K562 (cell line): Measurements from ENCODE around the gene COQ3. TPM values are rescaled to one million over a fixed set of nuclear protein-coding genes. Genes with fewer than 3 reads are reported as not detected.

Source experiments
- ATAC-seq: fragments of 200-7000 bp; cut with Tn5 transposase; 3 replicates; pipeline ENCODE4 v1.9.1; 2020; ENCODE audit warnings: moderate library complexity
- BruUV-seq: library from RNA; stranded (reverse); fragments of 400-500 nt; replicated peaks from 2 replicates; lab custom pipeline; 2021; lab: Mats Ljungman, UMichigan
- CTCF ChIA-PET: fragments of 300-600 bp; formaldehyde crosslinking; extraction: SDS; loops from one replicate; lab custom pipeline; 2021; ENCODE audit warnings: low intra/inter-chr PET ratio; lab: Yijun Ruan, JAX
- POLR2A ChIA-PET: fragments of 300-600, 350-650 bp; sonication (Branson Sonifier 250); formaldehyde crosslinking; extraction: SDS; loops from one replicate; lab custom pipeline; 2021; ENCODE audit warnings: antibody characterized with exemption, inconsistent platforms; lab: Yijun Ruan, JAX
- DNase-seq, 4 experiments: peaks; one replicate each; pipeline versions ENCODE4 v3.0.0 to v3.0.0-alpha.2; 2011 to 2018; ENCODE audit warnings: low spot score in 3 of 4, mixed read lengths in 3 of 4; ENCODE audit errors: extremely low read depth in 1 of 4
- FAIRE-seq: peaks from 2 replicates; lab custom pipeline; 2011; peaks lifted over from hg19 to GRCh38; lab: Jason Lieb, UNC
- H2AFZ ChIP-seq: 2 replicates; pipeline ENCODE4 v1.6.0; 2011; ENCODE audit warnings: low read depth, low read length, control low read depth, inconsistent platforms
- H3K27ac ChIP-seq: fragments of 200-600 bp; 3 replicates; pipeline ENCODE4 v1.8.0; 2011; ENCODE audit warnings: low read depth, mild to moderate bottlenecking, control low read depth, inconsistent platforms, low read length, moderate library complexity, mixed read lengths; ENCODE audit errors: extremely low read depth
- H3K27me3 ChIP-seq, 2 experiments: fragments of 300-600 bp in 1 of 2; 2 replicates in 1 of 2; 3 replicates in 1 of 2; pipeline versions ENCODE4 v1.6.0 to v1.8.0; 2011; ENCODE audit warnings: inconsistent platforms in 2 of 2, low read length in 2 of 2, mild to moderate bottlenecking in 1 of 2, mixed read lengths in 1 of 2, moderate library complexity in 1 of 2; ENCODE audit not compliant: control insufficient read depth in 2 of 2, insufficient read depth in 2 of 2
- H3K36me3 ChIP-seq: fragments of 300-600 bp; 3 replicates; pipeline ENCODE4 v1.8.0; 2011; ENCODE audit warnings: mild to moderate bottlenecking, low read length, inconsistent platforms; ENCODE audit not compliant: control insufficient read depth, insufficient read depth
- H3K4me1 ChIP-seq, 2 experiments: fragments of 200-600 bp in 1 of 2; replicated peaks in 1 of 2; 2 replicates in 1 of 2; 3 replicates in 1 of 2; pipeline versions ENCODE4 v1.5.1 to v1.8.0; 2011; ENCODE audit warnings: inconsistent platforms in 2 of 2, low read length in 2 of 2, mild to moderate bottlenecking in 1 of 2, mixed read lengths in 1 of 2, moderate library complexity in 1 of 2; ENCODE audit not compliant: control insufficient read depth in 2 of 2, insufficient read depth in 2 of 2
- H3K4me2 ChIP-seq: 2 replicates; pipeline ENCODE4 v1.6.1; 2011; ENCODE audit warnings: low read length, control low read depth, inconsistent platforms, mixed read lengths; ENCODE audit not compliant: insufficient read depth
- H3K4me3 ChIP-seq: fragments of 200-600 bp; sonication (generic), shearing (Covaris generic); 2 replicates; pipeline ENCODE4 v1.5.1; 2016; ENCODE audit warnings: control low read depth, inconsistent platforms
- H3K79me2 ChIP-seq: fragments of 200-600 bp; 3 replicates; pipeline ENCODE4 v1.8.0; 2011; ENCODE audit warnings: low read length, inconsistent platforms; ENCODE audit not compliant: control insufficient read depth, insufficient read depth
- H3K9ac ChIP-seq, 2 experiments: 2 replicates each; pipeline versions ENCODE4 v1.6.0 to v1.6.1; 2011; ENCODE audit warnings: low read depth in 2 of 2, low read length in 2 of 2, control low read depth in 1 of 2, inconsistent platforms in 1 of 2, mild to moderate bottlenecking in 1 of 2, mixed read lengths in 1 of 2; ENCODE audit not compliant: insufficient read depth in 1 of 2
- H3K9me1 ChIP-seq: one replicate; pipeline ENCODE4 v1.6.0; 2011; ENCODE audit warnings: inconsistent platforms, mild to moderate bottlenecking, low read length, moderate library complexity; ENCODE audit not compliant: control insufficient read depth, insufficient read depth
- H3K9me3 ChIP-seq: replicated peaks from 2 replicates; pipeline ENCODE4 v1.5.1; 2011; ENCODE audit warnings: low read depth, low read length, inconsistent platforms; ENCODE audit not compliant: control insufficient read depth, insufficient read depth
- H4K20me1 ChIP-seq: replicated peaks from 2 replicates; pipeline ENCODE4 v1.6.1; 2011; ENCODE audit warnings: low read length, inconsistent platforms, mixed read lengths; ENCODE audit not compliant: control insufficient read depth, insufficient read depth
- DIDO1 ChIP-seq: fragments of 450-650 bp; IDR thresholded peaks from 2 replicates; pipeline ENCODE4 v1.6.1; 2016; ENCODE audit warnings: low read depth, missing biosample characterization, missing genetic modification characterization
- ERF ChIP-seq: fragments of 450-650 bp; formaldehyde crosslinking; IDR thresholded peaks from 2 replicates; pipeline ENCODE4 v1.4.0; 2020; ENCODE audit warnings: mild to moderate bottlenecking, mixed read lengths
- FIP1L1 ChIP-seq: fragments of 200-400 bp; formaldehyde crosslinking; IDR thresholded peaks from 2 replicates; pipeline ENCODE4 v1.6.1; 2018; ENCODE audit warnings: mild to moderate bottlenecking, low read depth, low read length; ENCODE audit not compliant: poor library complexity, severe bottlenecking
- GABPA ChIP-seq: fragments of 200-800 bp; sonication (Bioruptor generic); conservative IDR thresholded peaks from 2 replicates; pipeline ENCODE4 v1.6.1; 2016; ENCODE audit warnings: low read depth, missing genetic modification characterization, missing compliant biosample characterization
- GABPB2 ChIP-seq: fragments of 250-450 bp; sonication (Bioruptor Pico); conservative IDR thresholded peaks from 2 replicates; pipeline ENCODE4 v1.5.1; 2021; ENCODE audit warnings: mild to moderate bottlenecking
- HDAC1 ChIP-seq, 2 experiments: fragments of 450-650 bp; IDR thresholded peaks; 2 replicates each; pipeline ENCODE4 v1.6.1; 2016 to 2017; ENCODE audit warnings: inconsistent platforms in 1 of 2, mild to moderate bottlenecking in 1 of 2, moderate library complexity in 1 of 2
- HINFP ChIP-seq: fragments of 450-650 bp; conservative IDR thresholded peaks from 2 replicates; pipeline ENCODE4 v1.6.1; 2016; ENCODE audit warnings: missing genetic modification characterization, low read depth, mild to moderate bottlenecking, control low read depth, missing compliant biosample characterization
- HOXB6 ChIP-seq: fragments of 250-450 bp; sonication (Bioruptor Pico); IDR thresholded peaks from 2 replicates; pipeline ENCODE4 v1.5.1; 2022; ENCODE audit warnings: mild to moderate bottlenecking, borderline replicate concordance
- HSF4 ChIP-seq: fragments of 250-450 bp; sonication (Bioruptor Pico); IDR thresholded peaks from 2 replicates; pipeline ENCODE4 v2.1.2; 2022; ENCODE audit warnings: mild to moderate bottlenecking, moderate library complexity, borderline replicate concordance
- ILF3 ChIP-seq: fragments of 450-650 bp; IDR thresholded peaks from 2 replicates; pipeline ENCODE4 v1.6.1; 2018; ENCODE audit warnings: antibody characterized with exemption, mild to moderate bottlenecking, moderate library complexity, borderline replicate concordance
- MBD2 ChIP-seq: sonication (generic); IDR thresholded peaks from 2 replicates; pipeline ENCODE4 v1.6.1; 2016; ENCODE audit warnings: low read depth, borderline replicate concordance
- NFXL1 ChIP-seq: fragments of 450-650 bp; formaldehyde crosslinking; IDR thresholded peaks from 2 replicates; pipeline ENCODE4 v1.4.0; 2021; ENCODE audit warnings: mild to moderate bottlenecking
- RAD51 ChIP-seq: fragments of 450-650 bp; IDR thresholded peaks from 2 replicates; pipeline ENCODE4 v1.7.1; 2016; ENCODE audit warnings: low read depth, mild to moderate bottlenecking, borderline replicate concordance
- UBTF ChIP-seq, 2 experiments: IDR thresholded peaks; 2 replicates each; pipeline ENCODE4 v1.6.1; 2012; ENCODE audit warnings: improper control_type of control experiment in 2 of 2, low read depth in 2 of 2, low read length in 2 of 2, borderline replicate concordance in 1 of 2
- XRCC4 ChIP-seq: IDR thresholded peaks from one replicate; pipeline ENCODE4 v1.6.1; 2011; ENCODE audit not compliant: insufficient read depth, insufficient read length; ENCODE audit errors: extremely low read depth
- ZNF699 ChIP-seq: fragments of 250-450 bp; sonication (Bioruptor Pico); IDR thresholded peaks from 2 replicates; pipeline ENCODE4 v1.8.0; 2021; ENCODE audit warnings: mild to moderate bottlenecking, moderate library complexity; ENCODE audit not compliant: insufficient replicate concordance
- ZSCAN32 ChIP-seq: fragments of 450-650 bp; formaldehyde crosslinking; IDR thresholded peaks from 2 replicates; pipeline ENCODE4 v1.4.0; 2020; ENCODE audit warnings: mild to moderate bottlenecking, moderate library complexity
- WGBS: fragments of 100-300 bp; shearing (Covaris generic); methylation state at CpG from one replicate; pipeline ENCODE4 v1.1.6; 2016; ENCODE audit warnings: low coverage, mixed read lengths; ENCODE audit not compliant: insufficient coverage; ENCODE audit errors: missing lambda C conversion rate; 5-methylcytosine and 5-hydroxymethylcytosine counted together
- in situ Hi-C: fragments of 300-500 bp; cut with MboI; formaldehyde crosslinking; loops from 4 replicates; pipeline ENCODE4 v1.15.0; 2018; ENCODE audit warnings: inconsistent platforms, mixed read lengths
- intact Hi-C: fragments of 100-400 bp; cut with micrococcal nuclease; formaldehyde crosslinking; loops from 2 replicates; pipeline ENCODE4 v1.14.2; 2022
- polyA plus RNA-seq, 8 experiments: library from polyadenylated mRNA; depleted of rRNA in 4 of 8; stranded (reverse) in 5 of 8; unstranded in 3 of 8; fragments of >200 nt; fragmentation: Nextera tagmentation in 2 of 8; fragmentation: Illumina TruSeq in 1 of 8; extraction: Ambion mirVana in 2 of 8; extraction: Trizol in 1 of 8; gene quantifications; 2 replicates each; pipeline versions ENCODE4 v1.2.1 to v1.2.3, GENCODE V29; 2011 to 2014; ENCODE audit warnings: inconsistent platforms in 1 of 8, missing spikeins in 1 of 8
- total RNA-seq, 7 experiments: library from RNA; depleted of rRNA in 6 of 7; stranded (reverse); fragments of >200 nt in 6 of 7; fragmentation: Illumina TruSeq in 2 of 7; extraction: Trizol in 2 of 7; gene quantifications; 2 replicates each; pipeline versions ENCODE4 v1.2.1 to v1.2.3, GENCODE V29; 2011 to 2021; ENCODE audit warnings: low replicate concordance in 1 of 7
- TF ChIP-seq, protein P1 (sequence below): IDR thresholded peaks from 2 replicates; pipeline ENCODE4 v1.6.1; 2014; ENCODE audit warnings: antibody characterized with exemption

COQ3 gene
- total and polyA plus RNA-seq, 9 of the 15 experiments (the other 6 are each of a cell fraction or from before 2014, with no cell fraction given), result 16.9 to 137 (median 33.9) TPM

- TF ChIP-seq HINFP (tag) (no peak), ZNF699 (no peak), MBD2 (no peak), XRCC4 (no peak), GABPA (tag) (no peak), HOXB6 (no peak), ILF3 (no peak), GABPB2 (CRISPR knock-in tag) (no peak)
These were observed 60.9 kb downstream of the COQ3 start (continued) for GRCh38 chr6:99333068-99333467.

DNA sequence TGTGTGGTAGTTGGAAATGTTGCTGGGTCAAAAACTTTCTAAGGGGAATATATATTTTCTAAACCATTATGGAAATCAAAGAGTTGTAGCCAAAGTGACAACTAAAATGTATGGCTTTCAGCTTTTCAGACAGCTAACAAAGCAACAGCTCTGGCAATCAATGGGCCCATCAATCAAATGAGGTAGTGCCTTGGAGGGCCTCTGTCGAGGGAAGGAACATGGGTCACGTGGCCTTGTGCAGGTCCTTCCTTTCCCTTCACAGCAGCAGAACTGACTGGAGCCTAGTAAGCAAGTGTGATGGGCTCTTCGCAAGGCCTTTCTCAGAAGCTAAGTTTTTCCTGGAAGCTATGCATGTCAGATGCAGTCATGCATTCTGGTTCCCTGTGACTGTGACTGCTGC lies 62.5 kb downstream of the COQ3 start:
- Histone ChIP-seq H3K9ac (no peak overlapping the region), H3K4me1 (no peaks in the 10 kb centered on the region; a peak in 1 of 5 replicates), H3K27ac (no peak overlapping the region), H3K4me3 (no peak overlapping the region), H3K9me3 (no peaks in the 10 kb centered on the region), H3K4me2 (no peak overlapping the region), H4K20me1 (no peaks in the 10 kb centered on the region), H3K27me3 (0 out of 5 replicates have a peak, but pooled peaks cover 0 to 2% of the 10 kb centered on the region in 2 experiments), H3K79me2 (no peaks in the 10 kb centered on the region), H3K36me3 (no peaks in the 10 kb centered on the region), H3K9me1 (no peaks in the 10 kb centered on the region), H2AFZ (no peak overlapping the region)
- DNase-seq (no peak), FAIRE-seq (no peak), ATAC-seq (no peak)
- WGBS, result 0% methylated on average over 3 of the region's 3 CpGs
- intact Hi-C loops (loop anchor here (2.0 to 5.0 kb wide), 3 partner anchors 61 to 491 kb away; partner anchors contain the start of gene COQ3), in situ Hi-C loops (loop anchor here (25.0 kb wide), 1 partner anchor 406 kb away; no protein-coding TSS in a partner anchor)
- POLR2A ChIA-PET, result interaction anchor here (1.8 kb wide), 1 partner anchor 11 kb away, joined by 5 read pairs; no protein-coding TSS in a partner anchor
- no TSS peak for BruUV-seq
- CTCF ChIA-PET, result no interaction called here
- TF ChIP-seq HDAC1 (IDR thresholded peaks at IDR 0.05) (no peak), DIDO1 (no peak), RAD51 (peak; percentile 49), ZSCAN32 (CRISPR knock-in tag) (no peak), HSF4 (CRISPR knock-in tag) (no peak), FIP1L1 (no peak), NFXL1 (no peak), ERF (no peak), UBTF (IDR thresholded peaks at IDR 0.05; ENCODE audit: borderline replicate concordance in 1 of 2, low read depth in 2 of 2, low read length in 2 of 2) (no peak)
- TF ChIP-seq, protein P1, sequence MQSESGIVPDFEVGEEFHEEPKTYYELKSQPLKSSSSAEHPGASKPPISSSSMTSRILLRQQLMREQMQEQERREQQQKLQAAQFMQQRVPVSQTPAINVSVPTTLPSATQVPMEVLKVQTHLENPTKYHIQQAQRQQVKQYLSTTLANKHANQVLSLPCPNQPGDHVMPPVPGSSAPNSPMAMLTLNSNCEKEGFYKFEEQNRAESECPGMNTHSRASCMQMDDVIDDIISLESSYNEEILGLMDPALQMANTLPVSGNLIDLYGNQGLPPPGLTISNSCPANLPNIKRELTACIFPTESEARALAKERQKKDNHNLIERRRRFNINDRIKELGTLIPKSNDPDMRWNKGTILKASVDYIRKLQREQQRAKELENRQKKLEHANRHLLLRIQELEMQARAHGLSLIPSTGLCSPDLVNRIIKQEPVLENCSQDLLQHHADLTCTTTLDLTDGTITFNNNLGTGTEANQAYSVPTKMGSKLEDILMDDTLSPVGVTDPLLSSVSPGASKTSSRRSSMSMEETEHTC, result no peak
